GM21360 (cell line): ENCODE measurements around the gene MPP3.

Source experiments
- ATAC-seq: cut with Tn5 transposase; IDR thresholded peaks from one replicate; pipeline ENCODE4 v1.9.1; 2021; ENCODE audit warnings: mild to moderate bottlenecking, moderate library complexity; ENCODE audit not compliant: unreplicated experiment

MPP3 gene

DNA sequence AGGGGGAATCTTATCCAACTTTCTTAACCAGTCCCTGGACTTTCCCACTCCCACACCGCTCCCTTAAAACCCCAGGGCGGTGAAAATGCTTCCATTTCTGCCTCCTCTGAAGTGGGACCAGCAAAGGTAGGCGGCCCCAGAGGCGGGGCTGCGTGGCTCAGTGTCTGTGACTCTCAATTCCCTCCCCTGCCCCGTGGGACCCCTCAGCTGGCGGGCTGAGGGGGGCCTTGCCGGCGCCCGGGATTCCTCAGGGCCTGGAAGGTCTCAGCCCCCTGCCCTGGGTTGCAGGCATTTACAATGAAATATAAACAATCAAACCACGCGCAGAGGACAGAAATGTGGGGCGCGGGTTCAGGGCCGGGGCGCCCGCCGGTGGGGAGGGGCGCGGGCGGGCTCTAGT lies 78.0 kb downstream of the MPP3 start:
- no peak for ATAC-seq

DNA sequence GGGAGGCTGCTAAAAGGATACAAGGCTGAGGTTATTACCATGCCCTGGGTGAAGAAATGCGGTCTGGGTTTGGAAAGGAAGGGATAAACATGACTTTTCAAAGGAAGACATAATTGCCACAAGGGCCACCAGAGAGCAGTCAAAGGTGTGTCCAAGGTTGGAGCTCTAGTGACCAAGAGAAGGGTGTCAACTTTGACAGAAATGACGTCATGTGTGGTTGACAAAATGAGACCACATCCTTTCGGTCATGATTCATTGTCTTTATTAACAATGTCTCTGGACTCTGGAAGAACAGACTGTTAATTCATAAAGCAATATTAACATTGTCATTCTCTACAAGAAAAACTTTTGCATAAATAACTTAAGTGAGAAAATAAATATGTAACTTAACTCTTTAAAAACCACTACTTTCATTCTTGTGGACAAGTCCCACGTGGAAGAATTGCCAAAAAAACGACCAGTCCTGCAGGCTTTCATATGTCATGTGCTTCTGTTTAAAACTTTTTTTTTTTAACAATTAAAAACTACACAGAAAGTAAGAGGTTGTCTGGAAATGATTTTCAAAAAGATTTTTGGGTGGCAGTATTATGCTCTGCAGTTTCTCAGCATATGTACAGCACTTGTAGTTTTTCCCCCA lies 79.3 kb downstream of the MPP3 start:
- no peak for ATAC-seq
